ENCODE data around the gene GALNT5. TPM values are rescaled to one million over a fixed set of nuclear protein-coding genes. Genes with fewer than 3 reads are reported as not detected.

The GALNT5 gene
- total and polyA plus RNA-seq, 10 of the 15 experiments (the other 5 are each of a cell fraction or from before 2014, with no cell fraction given) = under 0.01 to 0.25 (median 0.03) TPM; not detected in 4

- ATAC-seq (no peak), FAIRE-seq (no peak), DNase-seq (ENCODE audit: low read depth, low spot score) (no peak)
- no peaks in the 10 kb centered on the region for H3K79me2 ChIP-seq (ENCODE audit: control insufficient read depth, insufficient read depth, low read length)
- SMC1A ChIA-PET (ENCODE audit: uncharacterized antibody, unreplicated experiment) = interaction anchor here (0.7 to 8.7 kb wide), 33 partner anchors 8 to 1444 kb away, joined by 3 to 155 read pairs (median 6); partner anchors contain the start of gene ERMN
- no TSS peak for BruUV-seq (replicated peaks)
- H3K9me3 ChIP-seq (replicated peaks; ENCODE audit: control insufficient read depth, insufficient read depth, low read length) = no peaks in the 10 kb centered on the region
- no peak overlapping the region for H3K9ac ChIP-seq (ENCODE audit: control insufficient read depth, insufficient read depth, low read length)
- no peak overlapping the region for H2AFZ ChIP-seq (ENCODE audit: control insufficient read depth, low read depth, low read length)
- no peak overlapping the region for H3K4me3 ChIP-seq
- no peaks in the 10 kb centered on the region for H3K4me1 ChIP-seq (ENCODE audit: control insufficient read depth, insufficient read depth, low read length)
- WGBS (ENCODE audit: insufficient coverage, insufficient replicate concordance, low lambda C conversion rate, missing lambda C conversion rate) = 78% methylated on average over 2 of the region's 2 CpGs
- POLR2A ChIA-PET = no interaction called here
- no peak for TF ChIP-seq YBX1 (IDR thresholded peaks at IDR 0.05)
- no peak for TF ChIP-seq NFYA (IDR thresholded peaks at IDR 0.05; ENCODE audit: borderline replicate concordance, low read depth, low read length)
- no peak for TF ChIP-seq ELK1 (IDR thresholded peaks at IDR 0.05; ENCODE audit: low read depth, low read length)
- TF ChIP-seq MEF2B (IDR thresholded peaks at IDR 0.05; ENCODE audit: partially characterized antibody, poor library complexity, severe bottlenecking) = no peak
- H3K27me3 ChIP-seq (replicated peaks in 1 of 2; ENCODE audit: control insufficient read depth in 2 of 2, insufficient read depth in 2 of 2, low read length in 1 of 2) = peaks cover 0 to 4% of the 10 kb centered on the region in 2 experiments; a peak in 2 of 4 replicates
- no peaks in the 10 kb centered on the region for H3K36me3 ChIP-seq (ENCODE audit: control insufficient read depth in 2 of 2, insufficient read depth in 2 of 2, low read length in 1 of 2)
- H3K4me2 ChIP-seq (ENCODE audit: control insufficient read depth, insufficient read depth) = no peak overlapping the region
- no peak overlapping the region for H3K27ac ChIP-seq (ENCODE audit: control insufficient read depth, insufficient read depth)
- CTCF ChIA-PET = interaction anchor here (0.6 to 12.1 kb wide), 49 partner anchors 8 to 1453 kb away, joined by 3 to 226 read pairs (median 7); partner anchors contain the start of gene ERMN
- RAD21 ChIA-PET (ENCODE audit: unreplicated experiment) = interaction anchor here (0.7 to 7.8 kb wide), 21 partner anchors 10 to 723 kb away, joined by 3 to 126 read pairs (median 7); partner anchors contain the start of gene ERMN
- intact Hi-C loops (cut with micrococcal nuclease; ENCODE audit: unreplicated experiment) (loop anchor here (5.0 to 10.0 kb wide), 2 partner anchors 573 to 1451 kb away; partner anchors contain the start of gene ACVR1), in situ Hi-C loops (cut with MboI) (loop anchor here (5.0 to 10.0 kb wide), 2 partner anchors 453 to 706 kb away; no protein-coding TSS in a partner anchor)
- H4K20me1 ChIP-seq (ENCODE audit: control insufficient read depth, insufficient read depth) = no peaks in the 10 kb centered on the region
These were observed 43.8 kb downstream of the GALNT5 start for GRCh38 chr2:157301307-157301706.

Measured in GM12878 (cell line).